ENCODE results near the gene NPR1. TPM values are rescaled to one million over a fixed set of nuclear protein-coding genes. Genes with fewer than 3 reads are reported as not detected.

The NPR1 gene
- total RNA-seq, 4 donors from 2014 or later, result 24.9 to 67.1 (median 49.8) TPM

DNA sequence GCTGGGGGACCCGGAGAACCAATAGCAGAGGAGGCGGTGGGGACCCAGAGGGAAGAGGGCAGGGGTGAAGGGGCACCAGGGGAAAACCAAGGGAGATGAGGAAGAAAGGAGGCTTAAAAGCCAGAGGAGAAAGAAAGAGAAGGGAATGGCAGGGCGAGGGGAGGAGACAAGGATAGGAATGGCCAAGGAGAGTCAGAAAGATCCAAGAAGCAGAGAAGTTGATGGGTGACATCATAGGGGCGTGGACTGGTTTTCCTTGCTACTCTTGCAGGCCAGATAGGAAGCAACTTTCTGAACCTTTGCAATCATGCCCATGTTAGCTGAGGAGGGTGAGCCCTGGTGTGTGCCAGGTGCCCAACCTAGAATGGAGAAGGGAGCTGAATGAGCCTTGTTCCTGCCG, 5.4 kb downstream of the NPR1 start:
- 84% methylated on average over 5 of the region's 5 CpGs for WGBS

DNA sequence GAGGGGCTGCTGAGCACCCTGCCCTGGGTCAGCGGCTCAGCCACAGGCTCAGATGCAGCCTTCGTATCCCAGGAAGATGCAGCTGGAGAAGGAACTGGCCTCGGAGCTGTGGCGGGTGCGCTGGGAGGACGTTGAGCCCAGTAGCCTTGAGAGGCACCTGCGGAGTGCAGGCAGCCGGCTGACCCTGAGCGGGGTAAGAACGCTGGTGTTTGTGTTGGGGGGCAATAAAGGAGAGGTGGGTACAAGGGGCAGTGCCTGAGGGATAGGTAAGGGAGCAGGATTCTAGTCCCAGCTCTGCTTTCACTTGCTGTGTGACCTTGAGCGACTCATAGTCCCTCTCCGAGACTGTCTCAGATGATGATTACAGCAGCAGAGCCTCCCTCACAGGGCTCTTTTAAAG, 6.4 kb downstream of the NPR1 start:
- 94% methylated on average over 12 of the region's 12 CpGs for WGBS
- Histone ChIP-seq H3K27me3 (peaks cover 0 to 12% (median 0%) of the 10 kb centered on the region in 4 donors), H3K9me3 (no peaks in the 10 kb centered on the region), H3K4me1 (peaks cover 0 to 14% (median 9%) of the 10 kb centered on the region in 4 donors), H3K27ac (replicated peaks in 1 of 4) (no peak overlapping the region), H3K4me3 (no peak overlapping the region), H3K36me3 (peaks cover 0 to 80% (median 54%) of the 10 kb centered on the region in 4 donors)
- intact Hi-C loops (cut with DNase I), result no loop called here
- no peak for DNase-seq (ENCODE audit: extremely low spot score)
- TF ChIP-seq, protein P1, sequence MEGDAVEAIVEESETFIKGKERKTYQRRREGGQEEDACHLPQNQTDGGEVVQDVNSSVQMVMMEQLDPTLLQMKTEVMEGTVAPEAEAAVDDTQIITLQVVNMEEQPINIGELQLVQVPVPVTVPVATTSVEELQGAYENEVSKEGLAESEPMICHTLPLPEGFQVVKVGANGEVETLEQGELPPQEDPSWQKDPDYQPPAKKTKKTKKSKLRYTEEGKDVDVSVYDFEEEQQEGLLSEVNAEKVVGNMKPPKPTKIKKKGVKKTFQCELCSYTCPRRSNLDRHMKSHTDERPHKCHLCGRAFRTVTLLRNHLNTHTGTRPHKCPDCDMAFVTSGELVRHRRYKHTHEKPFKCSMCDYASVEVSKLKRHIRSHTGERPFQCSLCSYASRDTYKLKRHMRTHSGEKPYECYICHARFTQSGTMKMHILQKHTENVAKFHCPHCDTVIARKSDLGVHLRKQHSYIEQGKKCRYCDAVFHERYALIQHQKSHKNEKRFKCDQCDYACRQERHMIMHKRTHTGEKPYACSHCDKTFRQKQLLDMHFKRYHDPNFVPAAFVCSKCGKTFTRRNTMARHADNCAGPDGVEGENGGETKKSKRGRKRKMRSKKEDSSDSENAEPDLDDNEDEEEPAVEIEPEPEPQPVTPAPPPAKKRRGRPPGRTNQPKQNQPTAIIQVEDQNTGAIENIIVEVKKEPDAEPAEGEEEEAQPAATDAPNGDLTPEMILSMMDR (IDR thresholded peaks at IDR 0.05), result no peak
- no peak for TF ChIP-seq POLR2AphosphoS5 (IDR thresholded peaks at IDR 0.05)
- no peak for TF ChIP-seq POLR2A (IDR thresholded peaks at IDR 0.05; ENCODE audit: low read depth)
- no peak for TF ChIP-seq EP300 (IDR thresholded peaks at IDR 0.05)

More for the DNA sequence above, 5.4 kb downstream of the NPR1 start:
- no peak for DNase-seq (ENCODE audit: extremely low spot score)
- H3K36me3 ChIP-seq, result peaks cover 0 to 70% (median 44%) of the 10 kb centered on the region in 4 donors
- peaks cover 7 to 24% (median 19%) of the 10 kb centered on the region in 4 donors for H3K4me1 ChIP-seq
- H3K9me3 ChIP-seq, result no peaks in the 10 kb centered on the region
- intact Hi-C loops (cut with DNase I), result no loop called here
- H3K27me3 ChIP-seq, result peaks cover 0 to 22% (median 5%) of the 10 kb centered on the region in 4 donors
- no peak overlapping the region for H3K4me3 ChIP-seq
- TF ChIP-seq POLR2A (IDR thresholded peaks at IDR 0.05; ENCODE audit: low read depth) (no peak), POLR2AphosphoS5 (IDR thresholded peaks at IDR 0.05) (peak in 1 of 2 donors; percentile 23)
- H3K27ac ChIP-seq (replicated peaks in 1 of 4), result no peak overlapping the region

DNA sequence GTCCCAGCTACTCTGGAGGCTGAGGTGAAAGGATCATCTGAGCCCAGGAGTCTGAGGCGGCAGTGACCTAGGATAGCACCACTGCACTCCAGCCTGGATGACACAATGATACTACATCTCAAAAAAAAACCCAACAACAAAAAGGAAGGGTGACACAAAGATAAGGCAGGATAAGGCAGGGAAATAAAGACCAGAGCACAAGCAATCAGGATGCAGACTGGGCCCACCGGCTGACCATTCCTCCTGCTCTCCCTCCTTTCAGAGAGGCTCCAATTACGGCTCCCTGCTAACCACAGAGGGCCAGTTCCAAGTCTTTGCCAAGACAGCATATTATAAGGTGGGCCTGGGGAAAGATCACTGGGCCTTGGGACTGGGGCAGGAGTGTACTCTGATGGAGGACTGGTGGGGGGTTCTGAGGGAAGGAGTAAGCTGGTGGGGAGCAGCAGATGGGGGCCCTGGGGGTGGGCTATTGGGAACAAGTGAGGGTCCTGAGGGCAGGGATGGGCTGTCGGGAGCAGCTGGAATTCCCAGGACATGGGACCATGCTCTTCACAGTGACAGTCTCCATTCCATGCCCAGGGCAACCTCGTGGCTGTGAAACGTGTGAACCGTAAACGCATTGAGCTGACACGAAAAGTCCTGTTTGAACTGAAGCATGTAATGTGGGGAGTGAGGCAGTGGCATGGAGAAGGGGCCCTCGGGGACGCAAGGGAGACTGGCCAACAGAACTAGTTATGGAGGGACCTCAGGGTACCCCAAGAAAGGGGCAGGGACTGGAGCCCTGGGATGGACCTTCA, 7.3 kb downstream of the NPR1 start:
- H3K36me3 ChIP-seq, result peaks cover 0 to 83% (median 58%) of the 10 kb centered on the region in 4 donors
- TF ChIP-seq EP300 (IDR thresholded peaks at IDR 0.05) (no peak), POLR2A (IDR thresholded peaks at IDR 0.05; ENCODE audit: low read depth) (no peak), POLR2AphosphoS5 (IDR thresholded peaks at IDR 0.05) (no peak)
- TF ChIP-seq, protein P1 (IDR thresholded peaks at IDR 0.05), result no peak
- peaks cover 0 to 7% (median 2%) of the 10 kb centered on the region in 4 donors for H3K4me1 ChIP-seq
- H3K27me3 ChIP-seq, result peaks cover 0 to 3% (median 0%) of the 10 kb centered on the region in 4 donors
- no peak overlapping the region for H3K27ac ChIP-seq (replicated peaks in 1 of 4)
- 84% methylated on average over 11 of the region's 11 CpGs for WGBS
- intact Hi-C loops (cut with DNase I), result no loop called here
- DNase-seq (ENCODE audit: extremely low spot score), result no peak
- H3K4me3 ChIP-seq, result no peak overlapping the region
- no peaks in the 10 kb centered on the region for H3K9me3 ChIP-seq

DNA sequence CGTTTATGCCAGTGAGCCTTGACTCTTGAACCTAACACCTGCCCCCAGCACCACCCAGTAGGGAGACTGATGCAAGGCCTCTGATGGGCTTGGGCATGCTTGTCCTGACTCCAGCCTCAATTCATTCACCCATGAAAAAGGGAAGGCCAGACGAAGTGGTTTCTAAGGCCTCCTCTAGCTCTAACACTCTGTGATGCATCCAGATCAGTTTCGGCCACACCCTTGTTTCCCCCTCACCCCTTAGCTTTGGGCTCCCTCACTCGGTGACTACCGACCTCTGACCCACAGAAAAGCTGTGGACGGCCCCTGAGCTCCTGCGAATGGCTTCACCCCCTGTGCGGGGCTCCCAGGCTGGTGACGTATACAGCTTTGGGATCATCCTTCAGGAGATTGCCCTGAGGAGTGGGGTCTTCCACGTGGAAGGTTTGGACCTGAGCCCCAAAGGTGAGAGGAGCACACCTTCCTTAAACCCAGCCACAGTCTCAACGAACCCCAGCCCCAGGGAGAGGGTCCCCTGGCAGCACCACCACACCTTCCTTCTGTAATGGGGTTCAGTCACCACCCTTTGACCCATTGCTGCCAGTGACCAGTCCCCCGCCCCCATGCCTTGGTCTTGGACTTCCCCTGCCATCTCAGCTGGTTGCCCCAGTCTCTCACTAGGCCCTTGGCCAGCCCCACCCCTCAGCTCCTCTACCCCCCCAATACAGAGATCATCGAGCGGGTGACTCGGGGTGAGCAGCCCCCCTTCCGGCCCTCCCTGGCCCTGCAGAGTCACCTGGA, 9.0 kb downstream of the NPR1 start:
- Histone ChIP-seq H3K4me3 (no peak overlapping the region), H3K27ac (replicated peaks in 1 of 4) (no peak overlapping the region), H3K4me1 (peaks cover 0 to 4% (median 2%) of the 10 kb centered on the region in 4 donors), H3K36me3 (peaks cover 0 to 76% (median 53%) of the 10 kb centered on the region in 4 donors), H3K9me3 (no peaks in the 10 kb centered on the region), H3K27me3 (no peaks in the 10 kb centered on the region)
- DNase-seq (ENCODE audit: extremely low spot score), result no peak
- intact Hi-C loops (cut with DNase I), result no loop called here
- 79% methylated on average over 12 of the region's 16 CpGs for whole genome bisulfite sequencing
- TF ChIP-seq, protein P1 (IDR thresholded peaks at IDR 0.05), result no peak
- TF ChIP-seq POLR2A (IDR thresholded peaks at IDR 0.05; ENCODE audit: low read depth), result no peak

DNA sequence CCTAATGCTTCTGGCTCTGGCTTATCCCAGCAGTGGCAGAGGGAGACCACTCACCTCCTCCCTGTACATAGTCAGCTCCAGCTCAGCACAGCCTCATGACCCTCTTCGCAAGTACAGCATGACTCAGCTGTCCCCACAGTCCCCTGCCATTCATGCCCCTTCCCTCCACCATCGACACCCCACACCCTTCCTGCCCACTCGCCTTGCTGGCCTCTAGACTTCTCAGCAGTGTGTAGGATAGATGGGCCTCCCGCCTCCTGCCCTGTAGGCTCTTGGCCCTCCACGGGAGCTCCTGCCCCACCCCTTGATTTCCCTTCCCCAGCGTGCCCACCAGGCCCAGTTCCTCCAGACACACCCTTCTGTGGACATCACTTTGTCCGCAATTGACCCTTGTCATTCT, 9.8 kb downstream of the NPR1 start:
- peaks cover 0 to 4% (median 2%) of the 10 kb centered on the region in 4 donors for H3K4me1 ChIP-seq
- no peaks in the 10 kb centered on the region for H3K27me3 ChIP-seq
- H3K27ac ChIP-seq (replicated peaks in 1 of 4), result no peak overlapping the region
- 88% methylated on average over 7 of the region's 7 CpGs for WGBS
- peaks cover 0 to 68% (median 52%) of the 10 kb centered on the region in 4 donors for H3K36me3 ChIP-seq
- no peak for DNase-seq (ENCODE audit: extremely low spot score)
- H3K9me3 ChIP-seq, result no peaks in the 10 kb centered on the region
- intact Hi-C loops (cut with DNase I), result no loop called here
- H3K4me3 ChIP-seq, result no peak overlapping the region
- TF ChIP-seq, protein P1 (IDR thresholded peaks at IDR 0.05), result no peak
- TF ChIP-seq POLR2A (IDR thresholded peaks at IDR 0.05; ENCODE audit: low read depth) (no peak), POLR2AphosphoS5 (IDR thresholded peaks at IDR 0.05) (no peak), EP300 (IDR thresholded peaks at IDR 0.05) (no peak)
